NCI-H2196 treated with DMSO at 0.1 percent for 48 hours (cell line): ENCODE data around the gene LSR.

Experiments used
- DNase-seq: peaks from one replicate; lab custom pipeline; 2025; ENCODE audit not compliant: unreplicated experiment; lab: John Stamatoyannopoulos, UW

Gene LSR

GRCh38 chr19:35298561-35298972 is 49.8 kb downstream of the LSR start:
- no peak for DNase-seq

GRCh38 chr19:35299523-35300338 is 50.9 kb downstream of the LSR start:
- DNase-seq = peak; percentile 28

GRCh38 chr19:35300339-35300649 is 51.5 kb downstream of the LSR start:
- DNase-seq = no peak

- DNase-seq = no peak
These were observed 53.2 kb downstream of the LSR start for GRCh38 chr19:35301961-35302360.

GRCh38 chr19:35302446-35302845 is 53.6 kb downstream of the LSR start:
- DNase-seq = no peak

- DNase-seq = no peak
These were observed 54.6 kb downstream of the LSR start for GRCh38 chr19:35303357-35303915.

GRCh38 chr19:35304036-35304435 is 55.2 kb downstream of the LSR start:
- DNase-seq = no peak

- no peak for DNase-seq
These were observed 56.4 kb downstream of the LSR start for GRCh38 chr19:35305181-35305580.

GRCh38 chr19:35306473-35307246 is 57.9 kb downstream of the LSR start:
- DNase-seq = no peak

GRCh38 chr19:35307931-35308330 is 59.1 kb downstream of the LSR start:
- DNase-seq = no peak

GRCh38 chr19:35308910-35309309 is 60.1 kb downstream of the LSR start:
- DNase-seq = no peak

- DNase-seq = no peak
These were observed 60.9 kb downstream of the LSR start for GRCh38 chr19:35309481-35310279.

GRCh38 chr19:35310331-35310730 is 61.5 kb downstream of the LSR start:
- no peak for DNase-seq

GRCh38 chr19:35310811-35311465 is 62.1 kb downstream of the LSR start:
- DNase-seq = no peak

GRCh38 chr19:35311901-35312665 is 63.3 kb downstream of the LSR start:
- no peak for DNase-seq

GRCh38 chr19:35313587-35313986 is 64.8 kb downstream of the LSR start:
- DNase-seq = no peak

- no peak for DNase-seq
These were observed 65.2 kb downstream of the LSR start for GRCh38 chr19:35314031-35314430.

GRCh38 chr19:35314858-35315470 is 66.2 kb downstream of the LSR start:
- DNase-seq = no peak

GRCh38 chr19:35315883-35316282 is 67.1 kb downstream of the LSR start:
- no peak for DNase-seq

GRCh38 chr19:35316560-35316959 is 67.8 kb downstream of the LSR start:
- no peak for DNase-seq
